ENCODE measurements around the gene GALNT7.

The GALNT7 gene

GRCh38 chr4:173243321-173243720, 74.7 kb downstream of the GALNT7 start:
- no peak overlapping the region for H3K4me3 ChIP-seq (ENCODE audit: low read depth, low read length)
- H3K27me3 ChIP-seq (replicated peaks) = no peaks in the 10 kb centered on the region
- H3K36me3 ChIP-seq (replicated peaks) = no peaks in the 10 kb centered on the region
- H3K27ac ChIP-seq = peak overlapping the region; percentile 61
- in situ Hi-C loops (cut with HindIII; ENCODE audit: low pct_ligation_motif_present, low sequenced_read_pairs) = no loop called here
- peak; percentile 64 for DNase-seq
- TF ChIP-seq CTCF (IDR thresholded peaks at IDR 0.05; ENCODE audit: low read depth, low read length, missing control alignments) = no peak

- no peak overlapping the region for H3K4me3 ChIP-seq (ENCODE audit: low read depth, low read length)
- no peak overlapping the region for H3K27ac ChIP-seq
Measured at GRCh38 chr4:173243917-173244658, 75.5 kb downstream of the GALNT7 start.

GRCh38 chr4:173245952-173246351, 77.3 kb downstream of the GALNT7 start:
- no peak for DNase-seq
- in situ Hi-C loops (cut with HindIII; ENCODE audit: low pct_ligation_motif_present, low sequenced_read_pairs) = no loop called here
- no peaks in the 10 kb centered on the region for H3K36me3 ChIP-seq (replicated peaks)
- H3K27ac ChIP-seq = no peak overlapping the region
- H3K4me3 ChIP-seq (ENCODE audit: low read depth, low read length) = no peak overlapping the region
- TF ChIP-seq CTCF (IDR thresholded peaks at IDR 0.05; ENCODE audit: low read depth, low read length, missing control alignments) = no peak
- H3K27me3 ChIP-seq (replicated peaks) = no peaks in the 10 kb centered on the region

More at GRCh38 chr4:173243917-173244658, 75.5 kb downstream of the GALNT7 start:
- Histone ChIP-seq H3K27me3 (replicated peaks) (no peaks in the 10 kb centered on the region), H3K36me3 (replicated peaks) (no peaks in the 10 kb centered on the region)
- in situ Hi-C loops (cut with HindIII; ENCODE audit: low pct_ligation_motif_present, low sequenced_read_pairs) = no loop called here
- no peak for TF ChIP-seq CTCF (IDR thresholded peaks at IDR 0.05; ENCODE audit: low read depth, low read length, missing control alignments)
- DNase-seq = no peak

GRCh38 chr4:173246719-173247118, 78.1 kb downstream of the GALNT7 start:
- in situ Hi-C loops (cut with HindIII; ENCODE audit: low pct_ligation_motif_present, low sequenced_read_pairs) = no loop called here
- no peak overlapping the region for H3K27ac ChIP-seq
- no peaks in the 10 kb centered on the region for H3K27me3 ChIP-seq (replicated peaks)
- TF ChIP-seq CTCF (IDR thresholded peaks at IDR 0.05; ENCODE audit: low read depth, low read length, missing control alignments) = no peak
- no peaks in the 10 kb centered on the region for H3K36me3 ChIP-seq (replicated peaks)
- no peak overlapping the region for H3K4me3 ChIP-seq (ENCODE audit: low read depth, low read length)
- DNase-seq = no peak

- TF ChIP-seq CTCF (IDR thresholded peaks at IDR 0.05; ENCODE audit: low read depth, low read length, missing control alignments) = no peak
- Histone ChIP-seq H3K27me3 (replicated peaks) (no peaks in the 10 kb centered on the region), H3K27ac (no peak overlapping the region), H3K4me3 (ENCODE audit: low read depth, low read length) (no peak overlapping the region), H3K36me3 (replicated peaks) (no peaks in the 10 kb centered on the region)
- in situ Hi-C loops (cut with HindIII; ENCODE audit: low pct_ligation_motif_present, low sequenced_read_pairs) = no loop called here
- no peak for DNase-seq
Measured at GRCh38 chr4:173247321-173247720, 78.7 kb downstream of the GALNT7 start.

- TF ChIP-seq CTCF (IDR thresholded peaks at IDR 0.05; ENCODE audit: low read depth, low read length, missing control alignments) = no peak
- Histone ChIP-seq H3K27ac (no peak overlapping the region), H3K27me3 (replicated peaks) (no peaks in the 10 kb centered on the region), H3K4me3 (ENCODE audit: low read depth, low read length) (no peak overlapping the region), H3K36me3 (replicated peaks) (no peaks in the 10 kb centered on the region)
- no peak for DNase-seq
- in situ Hi-C loops (cut with HindIII; ENCODE audit: low pct_ligation_motif_present, low sequenced_read_pairs) = no loop called here
Measured at GRCh38 chr4:173248690-173249089, 80.1 kb downstream of the GALNT7 start.

Data from brain microvascular endothelial cell (primary cell).